ENCODE measurements around the gene RFX8.

Gene RFX8

GRCh38 chr2:101485856-101486255, 10.9 kb upstream of the RFX8 start:
- H4K5ac ChIP-seq (ENCODE audit: low read length): no peak overlapping the region
- H3K36me3 ChIP-seq (ENCODE audit: control insufficient read depth, insufficient read depth, low read length): no peaks in the 10 kb centered on the region
- H3K79me1 ChIP-seq (ENCODE audit: low read length): no peaks in the 10 kb centered on the region
- no peak for DNase-seq
- no peak overlapping the region for H3K56ac ChIP-seq (ENCODE audit: low read length)
- WGBS (ENCODE audit: extremely low coverage, insufficient coverage, low lambda C conversion rate): no CpG with 5 or more reads among the region's 4 CpGs
- H3K4me3 ChIP-seq (ENCODE audit: low read length): no peak overlapping the region
- no peak overlapping the region for H3K4me2 ChIP-seq (ENCODE audit: low read length)
- no peak overlapping the region for H2BK15ac ChIP-seq (replicated peaks; ENCODE audit: low read depth)
- no peak overlapping the region for H3K9ac ChIP-seq (ENCODE audit: low read length)
- H3K79me2 ChIP-seq (ENCODE audit: control insufficient read depth, insufficient read depth, low read length): no peaks in the 10 kb centered on the region
- no peak overlapping the region for H3K23ac ChIP-seq (ENCODE audit: low read length)
- no peak overlapping the region for H3K27ac ChIP-seq (ENCODE audit: low read depth, low read length)
- no peak overlapping the region for H3K18ac ChIP-seq (ENCODE audit: low read length)
- no peaks in the 10 kb centered on the region for H3K27me3 ChIP-seq (ENCODE audit: insufficient read depth, low read length, poor library complexity)
- no peak overlapping the region for H2BK5ac ChIP-seq (ENCODE audit: low read length)
- no peak overlapping the region for H3K4ac ChIP-seq (ENCODE audit: low read depth, low read length)
- H3K4me1 ChIP-seq (ENCODE audit: control insufficient read depth, low read depth, low read length): no peaks in the 10 kb centered on the region
- H2AK5ac ChIP-seq (ENCODE audit: low read length): no peak overlapping the region
- H2BK120ac ChIP-seq (ENCODE audit: low read depth, low read length): no peak overlapping the region
- no peak overlapping the region for H4K8ac ChIP-seq (ENCODE audit: low read depth, low read length)

GRCh38 chr2:101480764-101481163, 5.9 kb upstream of the RFX8 start:
- no CpG with 5 or more reads among the region's 8 CpGs for WGBS (ENCODE audit: extremely low coverage, insufficient coverage, low lambda C conversion rate)
- Histone ChIP-seq H2AK5ac (ENCODE audit: low read length) (no peak overlapping the region), H3K56ac (ENCODE audit: low read length) (no peak overlapping the region), H3K79me2 (ENCODE audit: control insufficient read depth, insufficient read depth, low read length) (no peaks in the 10 kb centered on the region), H3K9ac (ENCODE audit: low read length) (no peak overlapping the region), H2BK5ac (ENCODE audit: low read length) (no peak overlapping the region), H4K8ac (ENCODE audit: low read depth, low read length) (no peak overlapping the region), H3K4me2 (ENCODE audit: low read length) (no peak overlapping the region), H3K4ac (ENCODE audit: low read depth, low read length) (no peak overlapping the region), H3K27me3 (ENCODE audit: insufficient read depth, low read length, poor library complexity) (no peaks in the 10 kb centered on the region), H3K4me3 (ENCODE audit: low read length) (no peak overlapping the region), H3K36me3 (ENCODE audit: control insufficient read depth, insufficient read depth, low read length) (no peaks in the 10 kb centered on the region), H4K5ac (ENCODE audit: low read length) (no peak overlapping the region), H3K18ac (ENCODE audit: low read length) (no peak overlapping the region), H3K79me1 (ENCODE audit: low read length) (no peaks in the 10 kb centered on the region), H3K4me1 (ENCODE audit: control insufficient read depth, low read depth, low read length) (no peaks in the 10 kb centered on the region), H3K23ac (ENCODE audit: low read length) (no peak overlapping the region), H2BK15ac (replicated peaks; ENCODE audit: low read depth) (no peak overlapping the region), H2BK120ac (ENCODE audit: low read depth, low read length) (no peak overlapping the region), H3K27ac (ENCODE audit: low read depth, low read length) (no peak overlapping the region)
- no peak for DNase-seq

GRCh38 chr2:101479810-101480209, 4.9 kb upstream of the RFX8 start:
- no peak overlapping the region for H3K9ac ChIP-seq (ENCODE audit: low read length)
- no peaks in the 10 kb centered on the region for H3K79me1 ChIP-seq (ENCODE audit: low read length)
- no peak overlapping the region for H3K18ac ChIP-seq (ENCODE audit: low read length)
- H3K79me2 ChIP-seq (ENCODE audit: control insufficient read depth, insufficient read depth, low read length): no peaks in the 10 kb centered on the region
- no peak overlapping the region for H2AK5ac ChIP-seq (ENCODE audit: low read length)
- no peak overlapping the region for H3K4me3 ChIP-seq (ENCODE audit: low read length)
- no peak overlapping the region for H4K5ac ChIP-seq (ENCODE audit: low read length)
- no peak overlapping the region for H3K27ac ChIP-seq (ENCODE audit: low read depth, low read length)
- no CpG with 5 or more reads among the region's 9 CpGs for WGBS (ENCODE audit: extremely low coverage, insufficient coverage, low lambda C conversion rate)
- no peak overlapping the region for H3K56ac ChIP-seq (ENCODE audit: low read length)
- H3K4ac ChIP-seq (ENCODE audit: low read depth, low read length): no peak overlapping the region
- no peaks in the 10 kb centered on the region for H3K27me3 ChIP-seq (ENCODE audit: insufficient read depth, low read length, poor library complexity)
- no peak overlapping the region for H3K4me2 ChIP-seq (ENCODE audit: low read length)
- no peaks in the 10 kb centered on the region for H3K4me1 ChIP-seq (ENCODE audit: control insufficient read depth, low read depth, low read length)
- no peaks in the 10 kb centered on the region for H3K36me3 ChIP-seq (ENCODE audit: control insufficient read depth, insufficient read depth, low read length)
- H3K23ac ChIP-seq (ENCODE audit: low read length): no peak overlapping the region
- DNase-seq: no peak
- no peak overlapping the region for H2BK5ac ChIP-seq (ENCODE audit: low read length)
- no peak overlapping the region for H4K8ac ChIP-seq (ENCODE audit: low read depth, low read length)
- H2BK15ac ChIP-seq (replicated peaks; ENCODE audit: low read depth): no peak overlapping the region
- no peak overlapping the region for H2BK120ac ChIP-seq (ENCODE audit: low read depth, low read length)

- Histone ChIP-seq H3K4me3 (ENCODE audit: low read length) (no peak overlapping the region), H3K18ac (ENCODE audit: low read length) (no peak overlapping the region), H3K4ac (ENCODE audit: low read depth, low read length) (no peak overlapping the region), H3K27ac (ENCODE audit: low read depth, low read length) (no peak overlapping the region), H3K4me1 (ENCODE audit: control insufficient read depth, low read depth, low read length) (no peaks in the 10 kb centered on the region), H3K23ac (ENCODE audit: low read length) (no peak overlapping the region), H2BK15ac (replicated peaks; ENCODE audit: low read depth) (no peak overlapping the region), H4K8ac (ENCODE audit: low read depth, low read length) (no peak overlapping the region), H3K79me2 (ENCODE audit: control insufficient read depth, insufficient read depth, low read length) (no peaks in the 10 kb centered on the region), H3K9ac (ENCODE audit: low read length) (no peak overlapping the region), H3K79me1 (ENCODE audit: low read length) (no peaks in the 10 kb centered on the region), H4K5ac (ENCODE audit: low read length) (no peak overlapping the region), H3K36me3 (ENCODE audit: control insufficient read depth, insufficient read depth, low read length) (no peaks in the 10 kb centered on the region), H3K27me3 (ENCODE audit: insufficient read depth, low read length, poor library complexity) (no peaks in the 10 kb centered on the region), H2BK5ac (ENCODE audit: low read length) (no peak overlapping the region), H3K56ac (ENCODE audit: low read length) (no peak overlapping the region), H2AK5ac (ENCODE audit: low read length) (no peak overlapping the region), H3K4me2 (ENCODE audit: low read length) (no peak overlapping the region), H2BK120ac (ENCODE audit: low read depth, low read length) (no peak overlapping the region)
- DNase-seq: peak; percentile 30
- WGBS (ENCODE audit: extremely low coverage, insufficient coverage, low lambda C conversion rate): no CpG with 5 or more reads among the region's 4 CpGs
Measured at GRCh38 chr2:101479328-101479727, 4.4 kb upstream of the RFX8 start.

- Histone ChIP-seq H3K4me3 (ENCODE audit: low read length) (no peak overlapping the region), H3K4me2 (ENCODE audit: low read length) (no peak overlapping the region), H3K79me2 (ENCODE audit: control insufficient read depth, insufficient read depth, low read length) (no peaks in the 10 kb centered on the region)
Measured at GRCh38 chr2:101478181-101479001, 3.5 kb upstream of the RFX8 start.

GRCh38 chr2:101477556-101477955, 2.6 kb upstream of the RFX8 start:
- no peaks in the 10 kb centered on the region for H3K36me3 ChIP-seq (ENCODE audit: control insufficient read depth, insufficient read depth, low read length)
- no peaks in the 10 kb centered on the region for H3K27me3 ChIP-seq (ENCODE audit: insufficient read depth, low read length, poor library complexity)
- no peak overlapping the region for H2BK5ac ChIP-seq (ENCODE audit: low read length)
- H2BK15ac ChIP-seq (replicated peaks; ENCODE audit: low read depth): no peak overlapping the region
- no peak overlapping the region for H3K27ac ChIP-seq (ENCODE audit: low read depth, low read length)
- no peaks in the 10 kb centered on the region for H3K79me1 ChIP-seq (ENCODE audit: low read length)
- no peak overlapping the region for H3K18ac ChIP-seq (ENCODE audit: low read length)
- no peak overlapping the region for H4K8ac ChIP-seq (ENCODE audit: low read depth, low read length)
- H3K56ac ChIP-seq (ENCODE audit: low read length): no peak overlapping the region
- no peak overlapping the region for H2BK120ac ChIP-seq (ENCODE audit: low read depth, low read length)
- no peak overlapping the region for H3K4me3 ChIP-seq (ENCODE audit: low read length)
- no peak overlapping the region for H3K9ac ChIP-seq (ENCODE audit: low read length)
- H3K79me2 ChIP-seq (ENCODE audit: control insufficient read depth, insufficient read depth, low read length): no peaks in the 10 kb centered on the region
- no peak for DNase-seq
- no peaks in the 10 kb centered on the region for H3K4me1 ChIP-seq (ENCODE audit: control insufficient read depth, low read depth, low read length)
- H3K4ac ChIP-seq (ENCODE audit: low read depth, low read length): no peak overlapping the region
- H2AK5ac ChIP-seq (ENCODE audit: low read length): no peak overlapping the region
- H3K4me2 ChIP-seq (ENCODE audit: low read length): no peak overlapping the region
- no peak overlapping the region for H4K5ac ChIP-seq (ENCODE audit: low read length)
- no peak overlapping the region for H3K23ac ChIP-seq (ENCODE audit: low read length)
- no CpG with 5 or more reads among the region's 2 CpGs for WGBS (ENCODE audit: extremely low coverage, insufficient coverage, low lambda C conversion rate)

More at GRCh38 chr2:101478181-101479001, 3.5 kb upstream of the RFX8 start:
- Histone ChIP-seq H3K56ac (ENCODE audit: low read length) (no peak overlapping the region), H3K4me1 (ENCODE audit: control insufficient read depth, low read depth, low read length) (no peaks in the 10 kb centered on the region), H3K9ac (ENCODE audit: low read length) (no peak overlapping the region), H3K27ac (ENCODE audit: low read depth, low read length) (no peak overlapping the region), H2BK5ac (ENCODE audit: low read length) (no peak overlapping the region), H3K4ac (ENCODE audit: low read depth, low read length) (no peak overlapping the region), H2BK120ac (ENCODE audit: low read depth, low read length) (no peak overlapping the region), H2BK15ac (replicated peaks; ENCODE audit: low read depth) (no peak overlapping the region), H4K8ac (ENCODE audit: low read depth, low read length) (no peak overlapping the region), H3K36me3 (ENCODE audit: control insufficient read depth, insufficient read depth, low read length) (no peaks in the 10 kb centered on the region), H3K27me3 (ENCODE audit: insufficient read depth, low read length, poor library complexity) (no peaks in the 10 kb centered on the region), H4K5ac (ENCODE audit: low read length) (no peak overlapping the region), H3K23ac (ENCODE audit: low read length) (no peak overlapping the region), H2AK5ac (ENCODE audit: low read length) (no peak overlapping the region), H3K18ac (ENCODE audit: low read length) (no peak overlapping the region), H3K79me1 (ENCODE audit: low read length) (no peaks in the 10 kb centered on the region)
- peak; percentile 18 for DNase-seq
- no CpG with 5 or more reads among the region's 2 CpGs for WGBS (ENCODE audit: extremely low coverage, insufficient coverage, low lambda C conversion rate)
